UCSD-AML1 (cell line): ENCODE data around the gene DDX39A.
"Not testable (repeated sequence)": the region's sequence is repeated elsewhere in the genome, so short reads cannot be mapped to it uniquely, and the experiment has no call there.

ENCODE experiments used
- DNase-seq: peaks from one replicate; lab custom pipeline; 2025; ENCODE audit not compliant: unreplicated experiment; lab: John Stamatoyannopoulos, UW

Gene DDX39A

GRCh38 chr19:14419106-14419813, at the start of gene DDX39A:
TSS of gene DDX39A (minus strand) at chr19:14419341. CDS start at chr19:14413220, 6,121 bp downstream.
- peak; percentile 97 for DNase-seq

- no peak for DNase-seq
Measured at GRCh38 chr19:14467816-14468215, 48.7 kb upstream of the DDX39A start.

- DNase-seq = no peak
Measured at GRCh38 chr19:14467391-14467790, 48.2 kb upstream of the DDX39A start.

- no peak for DNase-seq
Measured at GRCh38 chr19:14463747-14464146, 44.6 kb upstream of the DDX39A start.

GRCh38 chr19:14462401-14462800, 43.3 kb upstream of the DDX39A start:
- DNase-seq = not testable (repeated sequence)

- DNase-seq = no peak
Measured at GRCh38 chr19:14460935-14461334, 41.8 kb upstream of the DDX39A start.

- no peak for DNase-seq
Measured at GRCh38 chr19:14459703-14460102, 40.6 kb upstream of the DDX39A start.

- DNase-seq = not testable (repeated sequence)
Measured at GRCh38 chr19:14452303-14452702, 33.2 kb upstream of the DDX39A start.

- no peak for DNase-seq
Measured at GRCh38 chr19:14450876-14451275, 31.7 kb upstream of the DDX39A start.

GRCh38 chr19:14450168-14450874, 31.2 kb upstream of the DDX39A start:
- peak; percentile 75 for DNase-seq

- DNase-seq = no peak
Measured at GRCh38 chr19:14449321-14449720, 30.2 kb upstream of the DDX39A start.

- no peak for DNase-seq
Measured at GRCh38 chr19:14446336-14447036, 27.3 kb upstream of the DDX39A start.

- DNase-seq = no peak
Measured at GRCh38 chr19:14443632-14444216, 24.6 kb upstream of the DDX39A start.

- DNase-seq = no peak
Measured at GRCh38 chr19:14442891-14443631, 23.9 kb upstream of the DDX39A start.

- no peak for DNase-seq
Measured at GRCh38 chr19:14441041-14441938, 22.1 kb upstream of the DDX39A start.

- peak; percentile 91 for DNase-seq
Measured at GRCh38 chr19:14440049-14440448, 20.9 kb upstream of the DDX39A start.

- peak; percentile 54 for DNase-seq
Measured at GRCh38 chr19:14439014-14439413, 19.9 kb upstream of the DDX39A start.

- DNase-seq = no peak
Measured at GRCh38 chr19:14437578-14438140, 18.5 kb upstream of the DDX39A start.

- DNase-seq = no peak
Measured at GRCh38 chr19:14435320-14436050, 16.3 kb upstream of the DDX39A start.
